ENCODE measurements around the gene MAPK1.
"Not testable (repeated sequence)": the region's sequence is repeated elsewhere in the genome, so short reads cannot be mapped to it uniquely, and the experiment has no call there.

MAPK1 gene

GRCh38 chr22:21730535-21731308 lies 136.7 kb downstream of the MAPK1 start:
- DNase-seq (ENCODE audit: extremely low read depth in 1 of 2, low read depth in 1 of 2) = no peak

DNA sequence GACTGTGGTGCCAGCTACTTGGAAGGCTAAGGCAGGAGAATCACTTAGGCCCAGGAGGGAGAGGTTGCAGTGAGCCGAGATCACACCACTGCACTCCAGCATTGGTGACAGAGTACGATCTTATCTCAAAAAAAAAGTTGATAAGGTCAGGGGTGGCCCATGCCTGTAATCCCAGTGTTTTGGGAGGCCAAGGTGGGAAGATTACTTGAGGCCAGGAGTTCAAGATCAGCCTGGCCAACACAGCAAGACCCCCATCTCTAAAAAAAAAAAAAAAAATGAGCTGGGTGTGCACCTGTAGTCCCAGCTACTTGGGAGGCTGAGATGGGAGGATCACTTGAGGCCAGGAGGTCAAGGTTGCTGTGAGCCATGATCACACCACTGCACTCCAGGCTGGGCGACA lies 138.3 kb downstream of the MAPK1 start:
- not testable (repeated sequence) for DNase-seq (ENCODE audit: extremely low read depth in 1 of 2, low read depth in 1 of 2)

GRCh38 chr22:21728270-21728669 lies 139.2 kb downstream of the MAPK1 start:
- no peak for DNase-seq (ENCODE audit: extremely low read depth in 1 of 2, low read depth in 1 of 2)

- no peak for DNase-seq (ENCODE audit: extremely low read depth in 1 of 2, low read depth in 1 of 2)
These were observed 139.7 kb downstream of the MAPK1 start for GRCh38 chr22:21727768-21728167.

DNA sequence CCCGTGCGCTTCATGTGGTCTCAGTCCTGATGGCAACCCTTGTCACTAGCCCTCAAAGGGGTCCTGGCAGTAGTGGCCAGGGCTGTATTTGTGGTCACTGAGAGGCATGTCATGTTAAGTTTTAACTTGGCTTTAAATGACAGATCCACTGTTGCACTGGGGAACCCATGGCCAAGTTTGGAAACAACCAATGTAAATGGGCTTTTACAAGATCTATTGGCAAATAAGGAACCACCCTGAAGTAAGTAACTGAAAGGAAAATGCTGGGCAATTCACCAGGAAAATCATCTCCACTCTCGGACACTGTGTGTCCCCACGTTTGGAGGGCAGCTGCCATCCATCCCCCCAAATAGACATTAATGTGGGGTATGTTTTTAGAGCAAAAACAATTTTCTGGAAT lies 140.3 kb downstream of the MAPK1 start:
- no peak for DNase-seq (ENCODE audit: extremely low read depth in 1 of 2, low read depth in 1 of 2)

- no peak for DNase-seq (ENCODE audit: extremely low read depth in 1 of 2, low read depth in 1 of 2)
These were observed 140.8 kb downstream of the MAPK1 start for GRCh38 chr22:21726650-21727049.

DNA sequence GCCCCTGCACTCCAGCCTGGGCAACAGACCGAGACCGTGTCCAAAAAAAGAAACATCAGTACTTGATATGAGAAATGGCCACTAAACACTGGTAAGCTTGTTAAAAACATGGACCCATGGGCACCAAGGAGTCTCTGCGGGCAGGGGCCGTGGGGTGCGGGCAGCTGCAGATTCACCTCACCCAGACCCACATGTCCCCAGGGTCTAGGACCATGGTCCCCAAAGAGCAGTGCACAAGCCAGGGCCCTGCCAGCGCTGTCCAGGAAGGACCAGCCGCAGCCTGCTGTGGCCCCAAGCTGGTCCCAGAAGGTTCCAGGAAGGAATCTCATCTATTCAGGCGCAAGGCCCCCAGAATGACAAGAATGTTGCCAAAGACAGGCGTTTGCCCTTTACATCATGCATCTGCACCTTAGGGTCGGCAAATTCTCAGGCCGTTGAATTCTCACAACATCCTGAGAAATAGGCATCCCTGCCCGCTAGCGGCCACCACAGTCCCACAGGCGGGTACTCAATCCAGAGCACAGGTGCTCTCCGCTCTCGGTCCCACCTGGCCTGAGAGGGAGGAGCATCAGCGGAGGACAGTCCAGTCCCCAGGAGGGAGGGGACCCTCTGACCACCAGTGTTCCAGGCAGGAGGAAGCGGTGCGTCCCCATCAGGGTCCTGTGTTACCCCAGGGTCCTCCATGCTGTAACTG lies 141.3 kb downstream of the MAPK1 start:
- DNase-seq (ENCODE audit: extremely low read depth in 1 of 2, low read depth in 1 of 2) = no peak

GRCh38 chr22:21724496-21724895 lies 142.9 kb downstream of the MAPK1 start:
- not testable (repeated sequence) for DNase-seq (ENCODE audit: extremely low read depth in 1 of 2, low read depth in 1 of 2)

DNA sequence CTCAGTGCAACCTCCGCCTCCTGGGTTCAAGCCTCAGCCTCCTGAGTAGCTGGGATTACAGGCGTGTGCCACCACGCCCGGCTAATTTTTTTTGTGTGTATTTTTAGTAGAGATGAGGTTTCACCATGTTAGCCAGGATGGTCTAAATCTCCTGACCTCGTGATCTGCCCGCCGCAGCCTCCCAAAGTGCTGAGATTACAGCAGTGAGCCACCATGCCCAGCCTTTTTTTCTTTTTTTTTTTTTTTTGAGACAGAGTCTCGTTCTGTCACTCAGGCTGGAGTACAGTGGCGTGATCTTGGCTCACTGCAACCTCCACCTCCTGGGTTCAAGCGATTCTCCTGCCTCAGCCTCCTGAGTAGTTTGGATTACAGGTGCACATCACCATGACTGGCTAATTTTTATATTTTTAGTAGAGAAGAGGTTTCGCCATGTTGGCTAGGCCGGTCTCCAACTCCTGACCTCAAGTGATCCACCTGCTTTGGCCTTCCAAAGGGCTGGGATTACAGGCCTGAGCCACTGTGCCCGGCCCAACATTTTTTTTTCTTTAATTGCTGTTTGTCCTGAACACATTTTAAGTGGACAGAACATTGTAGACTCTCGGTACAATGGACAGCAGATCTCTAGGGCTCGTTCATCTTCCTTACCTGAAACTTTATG lies 146.1 kb downstream of the MAPK1 start:
- DNase-seq (ENCODE audit: extremely low read depth in 1 of 2, low read depth in 1 of 2) = not testable (repeated sequence)

- DNase-seq (ENCODE audit: extremely low read depth in 1 of 2, low read depth in 1 of 2) = not testable (repeated sequence)
These were observed 147.1 kb downstream of the MAPK1 start for GRCh38 chr22:21720191-21720859.

- DNase-seq (ENCODE audit: extremely low read depth in 1 of 2, low read depth in 1 of 2) = no peak
These were observed 148.4 kb downstream of the MAPK1 start for GRCh38 chr22:21719024-21719423.

- DNase-seq (ENCODE audit: extremely low read depth in 1 of 2, low read depth in 1 of 2) = no peak
These were observed 148.9 kb downstream of the MAPK1 start for GRCh38 chr22:21718499-21718898.

DNA sequence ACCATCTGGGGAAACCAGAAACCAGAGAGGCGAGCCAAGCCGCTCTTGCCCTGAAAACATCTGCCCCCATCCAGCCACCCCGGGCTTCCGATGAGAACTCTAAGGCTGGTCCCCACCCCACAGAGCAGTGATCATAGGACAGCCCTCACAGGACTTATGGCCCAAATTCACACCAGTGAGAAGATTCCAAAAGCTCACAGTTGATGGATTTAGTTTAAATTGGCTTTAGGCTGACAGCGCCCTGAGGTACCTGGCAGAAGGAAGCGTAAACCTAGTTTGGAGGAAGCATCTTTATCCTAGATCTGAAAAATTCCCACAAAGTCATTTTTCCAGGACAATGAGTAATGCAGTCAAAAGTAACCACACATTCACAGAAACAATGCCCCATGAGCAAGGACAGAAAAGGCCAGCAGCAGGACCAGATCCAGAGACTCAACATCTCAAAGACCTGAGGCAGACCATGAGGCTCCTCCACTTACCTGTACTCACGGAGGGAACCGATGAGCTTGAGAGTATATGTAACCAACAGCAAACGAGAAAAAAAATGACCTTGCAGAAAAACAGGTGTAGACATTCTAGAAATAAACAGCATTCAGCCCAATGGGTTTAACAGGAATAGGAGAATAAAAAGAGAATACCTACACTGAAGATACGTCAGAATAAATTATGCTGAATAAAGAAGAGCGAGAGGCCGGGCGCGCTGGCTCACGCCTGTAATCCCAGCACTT lies 150.9 kb downstream of the MAPK1 start:
- DNase-seq (ENCODE audit: extremely low read depth in 1 of 2, low read depth in 1 of 2) = not testable (repeated sequence)

- DNase-seq (ENCODE audit: extremely low read depth in 1 of 2, low read depth in 1 of 2) = no peak
These were observed 152.7 kb downstream of the MAPK1 start for GRCh38 chr22:21714786-21715185.

DNA sequence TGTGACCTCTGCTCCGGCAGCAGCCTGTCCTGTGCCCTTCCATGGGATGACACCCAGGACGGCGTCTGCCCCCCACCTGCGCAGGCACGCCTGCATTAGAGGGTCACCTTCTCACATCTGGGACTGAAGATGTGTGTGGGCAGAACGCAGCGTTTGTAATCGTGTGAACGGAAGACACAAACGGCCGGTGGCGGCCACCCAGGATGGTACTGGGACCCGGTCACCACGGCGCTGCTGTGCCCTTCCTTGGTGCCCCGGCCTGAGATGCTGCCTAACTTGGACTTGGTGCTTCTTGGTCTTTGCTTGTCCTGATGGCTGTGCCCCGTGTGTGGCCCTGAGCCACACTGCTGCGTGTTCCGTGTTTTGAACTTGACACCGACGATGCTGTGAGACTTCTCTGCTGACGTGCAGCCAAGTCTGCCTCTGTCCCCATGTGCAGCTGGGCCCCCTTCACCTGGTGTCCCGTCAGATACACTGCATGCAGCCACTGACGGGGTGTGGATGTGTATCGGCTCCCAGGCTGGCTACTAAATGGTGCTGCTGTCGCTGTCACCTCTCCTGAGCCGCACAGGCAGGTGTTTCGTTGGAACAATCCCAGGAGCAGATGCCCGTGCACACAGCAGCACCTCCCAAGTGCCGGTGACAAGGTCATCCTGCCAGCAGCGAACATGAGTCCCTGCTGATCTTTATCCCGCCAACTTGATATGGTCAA lies 153.2 kb downstream of the MAPK1 start:
- no peak for DNase-seq (ENCODE audit: extremely low read depth in 1 of 2, low read depth in 1 of 2)

DNA sequence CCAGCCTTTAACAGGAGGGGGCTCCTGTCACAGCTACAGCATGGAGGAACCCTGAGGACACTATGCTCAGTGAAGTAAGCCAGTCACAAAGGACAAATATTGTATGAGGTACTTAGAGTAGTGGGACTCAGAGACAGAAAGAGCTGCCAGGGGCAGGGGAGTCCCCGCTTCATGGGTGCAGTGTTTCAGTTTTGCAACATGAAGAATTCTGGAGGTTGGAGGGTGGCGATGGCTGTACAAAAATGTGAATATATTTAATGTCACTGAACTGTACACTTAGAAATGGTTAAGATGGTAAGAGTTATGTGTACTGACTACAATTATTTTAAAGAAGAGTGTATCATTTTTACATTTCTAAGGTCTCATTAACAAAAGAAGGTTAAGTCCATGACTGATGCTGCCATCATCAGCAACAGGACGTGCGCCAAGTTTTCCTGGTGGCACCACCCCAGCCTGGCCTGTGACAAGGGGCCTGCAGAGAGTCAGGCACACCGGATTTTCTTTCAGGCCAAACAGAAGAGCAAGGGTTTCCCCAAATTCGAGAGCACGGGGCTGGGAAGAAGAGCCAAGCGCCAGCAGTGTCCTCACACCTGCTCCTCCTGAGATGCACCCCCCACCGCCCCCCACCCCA lies 153.9 kb downstream of the MAPK1 start:
- no peak for DNase-seq (ENCODE audit: extremely low read depth in 1 of 2, low read depth in 1 of 2)

DNA sequence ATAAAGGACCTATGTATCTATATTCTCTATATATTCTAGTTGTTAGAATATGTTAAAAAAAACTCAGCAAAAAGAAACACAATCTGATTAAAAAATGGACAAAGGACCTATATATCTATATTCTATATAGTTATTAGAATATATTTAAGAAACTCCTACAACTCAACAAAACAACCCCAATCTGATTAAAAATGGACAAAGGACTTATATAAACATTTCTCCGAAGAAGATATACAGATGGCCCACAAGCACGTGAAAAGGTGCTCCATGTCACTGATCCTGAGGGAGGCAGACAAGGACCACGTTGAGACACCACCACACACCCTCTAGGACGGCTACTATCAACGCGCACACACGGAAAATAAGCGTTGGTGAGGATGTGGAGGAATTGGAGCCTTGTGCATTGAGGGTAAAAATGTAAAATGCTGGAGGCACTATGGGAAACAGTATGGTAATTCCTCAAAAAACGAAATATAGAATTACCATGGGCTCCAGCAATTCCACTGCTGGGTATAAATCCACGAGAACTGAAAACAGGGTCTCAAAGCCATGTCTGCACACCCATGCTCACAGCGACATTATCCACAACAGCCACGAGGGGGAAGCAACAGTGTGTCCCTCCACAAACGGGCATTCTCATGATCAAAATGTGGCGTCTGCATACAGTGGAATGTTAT lies 154.6 kb downstream of the MAPK1 start:
- DNase-seq (ENCODE audit: extremely low read depth in 1 of 2, low read depth in 1 of 2) = peak in 1 of 2 donors; percentile 32

- no peak for DNase-seq (ENCODE audit: extremely low read depth in 1 of 2, low read depth in 1 of 2)
These were observed 155.6 kb downstream of the MAPK1 start for GRCh38 chr22:21711851-21712250.

DNA sequence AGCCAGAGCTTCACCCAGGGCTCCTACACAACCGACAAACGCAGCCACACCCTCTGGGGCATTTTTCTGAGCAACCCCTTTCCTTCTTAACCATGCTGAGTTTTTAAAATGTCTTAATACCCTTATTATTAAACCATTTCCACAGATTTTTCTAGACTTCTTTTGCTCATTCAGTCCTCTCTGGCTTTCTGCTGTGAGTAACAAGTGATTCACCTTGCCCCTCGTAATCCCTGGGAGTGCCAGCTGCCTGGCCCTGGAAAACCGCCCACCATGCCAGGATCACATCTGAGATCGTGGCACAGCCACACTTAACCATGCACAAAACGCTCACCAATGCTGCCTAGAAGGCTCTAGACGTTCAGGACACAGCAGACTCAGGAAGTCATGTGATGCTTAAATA lies 157.3 kb downstream of the MAPK1 start:
- DNase-seq (ENCODE audit: extremely low read depth in 1 of 2, low read depth in 1 of 2) = no peak
